K562 (cell line): ENCODE data around the gene NFS1. TPM values are rescaled to one million over a fixed set of nuclear protein-coding genes. Genes with fewer than 3 reads are reported as not detected.

Source experiments
- ATAC-seq: fragments of 200-7000 bp; cut with Tn5 transposase; 3 replicates; pipeline ENCODE4 v1.9.1; 2020; ENCODE audit warnings: moderate library complexity
- BruUV-seq: library from RNA; stranded (reverse); fragments of 400-500 nt; replicated peaks from 2 replicates; lab custom pipeline; 2021; lab: Mats Ljungman, UMichigan
- CTCF ChIA-PET: fragments of 300-600 bp; formaldehyde crosslinking; extraction: SDS; loops from one replicate; lab custom pipeline; 2021; ENCODE audit warnings: low intra/inter-chr PET ratio; lab: Yijun Ruan, JAX
- POLR2A ChIA-PET: fragments of 300-600, 350-650 bp; sonication (Branson Sonifier 250); formaldehyde crosslinking; extraction: SDS; loops from one replicate; lab custom pipeline; 2021; ENCODE audit warnings: antibody characterized with exemption, inconsistent platforms; lab: Yijun Ruan, JAX
- DNase-seq, 4 experiments: peaks; one replicate each; pipeline versions ENCODE4 v3.0.0 to v3.0.0-alpha.2; 2011 to 2018; ENCODE audit warnings: low spot score in 3 of 4, mixed read lengths in 3 of 4; ENCODE audit errors: extremely low read depth in 1 of 4
- FAIRE-seq: peaks from 2 replicates; lab custom pipeline; 2011; peaks lifted over from hg19 to GRCh38; lab: Jason Lieb, UNC
- H2AFZ ChIP-seq: 2 replicates; pipeline ENCODE4 v1.6.0; 2011; ENCODE audit warnings: low read depth, low read length, control low read depth, inconsistent platforms
- H3K27ac ChIP-seq: fragments of 200-600 bp; 3 replicates; pipeline ENCODE4 v1.8.0; 2011; ENCODE audit warnings: low read depth, mild to moderate bottlenecking, control low read depth, inconsistent platforms, low read length, moderate library complexity, mixed read lengths; ENCODE audit errors: extremely low read depth
- H3K27me3 ChIP-seq, 2 experiments: fragments of 300-600 bp in 1 of 2; 2 replicates in 1 of 2; 3 replicates in 1 of 2; pipeline versions ENCODE4 v1.6.0 to v1.8.0; 2011; ENCODE audit warnings: inconsistent platforms in 2 of 2, low read length in 2 of 2, mild to moderate bottlenecking in 1 of 2, mixed read lengths in 1 of 2, moderate library complexity in 1 of 2; ENCODE audit not compliant: control insufficient read depth in 2 of 2, insufficient read depth in 2 of 2
- H3K36me3 ChIP-seq: fragments of 300-600 bp; 3 replicates; pipeline ENCODE4 v1.8.0; 2011; ENCODE audit warnings: mild to moderate bottlenecking, low read length, inconsistent platforms; ENCODE audit not compliant: control insufficient read depth, insufficient read depth
- H3K4me1 ChIP-seq, 2 experiments: fragments of 200-600 bp in 1 of 2; replicated peaks in 1 of 2; 2 replicates in 1 of 2; 3 replicates in 1 of 2; pipeline versions ENCODE4 v1.5.1 to v1.8.0; 2011; ENCODE audit warnings: inconsistent platforms in 2 of 2, low read length in 2 of 2, mild to moderate bottlenecking in 1 of 2, mixed read lengths in 1 of 2, moderate library complexity in 1 of 2; ENCODE audit not compliant: control insufficient read depth in 2 of 2, insufficient read depth in 2 of 2
- H3K4me2 ChIP-seq: 2 replicates; pipeline ENCODE4 v1.6.1; 2011; ENCODE audit warnings: low read length, control low read depth, inconsistent platforms, mixed read lengths; ENCODE audit not compliant: insufficient read depth
- H3K4me3 ChIP-seq: fragments of 200-600 bp; sonication (generic), shearing (Covaris generic); 2 replicates; pipeline ENCODE4 v1.5.1; 2016; ENCODE audit warnings: control low read depth, inconsistent platforms
- H3K79me2 ChIP-seq: fragments of 200-600 bp; 3 replicates; pipeline ENCODE4 v1.8.0; 2011; ENCODE audit warnings: low read length, inconsistent platforms; ENCODE audit not compliant: control insufficient read depth, insufficient read depth
- H3K9ac ChIP-seq, 2 experiments: 2 replicates each; pipeline versions ENCODE4 v1.6.0 to v1.6.1; 2011; ENCODE audit warnings: low read depth in 2 of 2, low read length in 2 of 2, control low read depth in 1 of 2, inconsistent platforms in 1 of 2, mild to moderate bottlenecking in 1 of 2, mixed read lengths in 1 of 2; ENCODE audit not compliant: insufficient read depth in 1 of 2
- H3K9me1 ChIP-seq: one replicate; pipeline ENCODE4 v1.6.0; 2011; ENCODE audit warnings: inconsistent platforms, mild to moderate bottlenecking, low read length, moderate library complexity; ENCODE audit not compliant: control insufficient read depth, insufficient read depth
- H3K9me3 ChIP-seq: replicated peaks from 2 replicates; pipeline ENCODE4 v1.5.1; 2011; ENCODE audit warnings: low read depth, low read length, inconsistent platforms; ENCODE audit not compliant: control insufficient read depth, insufficient read depth
- H4K20me1 ChIP-seq: replicated peaks from 2 replicates; pipeline ENCODE4 v1.6.1; 2011; ENCODE audit warnings: low read length, inconsistent platforms, mixed read lengths; ENCODE audit not compliant: control insufficient read depth, insufficient read depth
- CEBPB ChIP-seq: fragments of 450-650 bp; IDR thresholded peaks from 2 replicates; pipeline ENCODE4 v1.6.1; 2016; ENCODE audit warnings: missing genetic modification characterization, missing compliant biosample characterization
- FOXO4 ChIP-seq: fragments of 450-650 bp; formaldehyde crosslinking; IDR thresholded peaks from 2 replicates; pipeline ENCODE4 v1.4.0; 2020; ENCODE audit warnings: mild to moderate bottlenecking, moderate library complexity
- MNT ChIP-seq, 2 experiments: fragments of 450-650 bp; conservative IDR thresholded peaks; 2 replicates each; pipeline ENCODE4 v1.6.1; 2017; ENCODE audit warnings: mild to moderate bottlenecking in 2 of 2, moderate library complexity in 2 of 2
- MYNN ChIP-seq, 2 experiments: sonication (generic); formaldehyde crosslinking in 1 of 2; IDR thresholded peaks; 2 replicates each; pipeline versions ENCODE4 v1.5.0 to v1.6.1; 2016 to 2020; ENCODE audit warnings: antibody characterized with exemption in 1 of 2, missing genetic modification reagents in 1 of 2
- ZNF431 ChIP-seq: sonication (generic); formaldehyde crosslinking; IDR thresholded peaks from 2 replicates; pipeline ENCODE4 v1.8.0; 2022; ENCODE audit warnings: mild to moderate bottlenecking, missing genetic modification reagents
- ZNF586 ChIP-seq: fragments of 450-650 bp; formaldehyde crosslinking; conservative IDR thresholded peaks from 2 replicates; pipeline ENCODE4 v1.4.0; 2020; ENCODE audit warnings: mild to moderate bottlenecking, moderate library complexity
- WGBS: fragments of 100-300 bp; shearing (Covaris generic); methylation state at CpG from one replicate; pipeline ENCODE4 v1.1.6; 2016; ENCODE audit warnings: low coverage, mixed read lengths; ENCODE audit not compliant: insufficient coverage; ENCODE audit errors: missing lambda C conversion rate; 5-methylcytosine and 5-hydroxymethylcytosine counted together
- in situ Hi-C: fragments of 300-500 bp; cut with MboI; formaldehyde crosslinking; loops from 4 replicates; pipeline ENCODE4 v1.15.0; 2018; ENCODE audit warnings: inconsistent platforms, mixed read lengths
- intact Hi-C: fragments of 100-400 bp; cut with micrococcal nuclease; formaldehyde crosslinking; loops from 2 replicates; pipeline ENCODE4 v1.14.2; 2022
- polyA plus RNA-seq, 8 experiments: library from polyadenylated mRNA; depleted of rRNA in 4 of 8; stranded (reverse) in 5 of 8; unstranded in 3 of 8; fragments of >200 nt; fragmentation: Nextera tagmentation in 2 of 8; fragmentation: Illumina TruSeq in 1 of 8; extraction: Ambion mirVana in 2 of 8; extraction: Trizol in 1 of 8; gene quantifications; 2 replicates each; pipeline versions ENCODE4 v1.2.1 to v1.2.3, GENCODE V29; 2011 to 2014; ENCODE audit warnings: inconsistent platforms in 1 of 8, missing spikeins in 1 of 8
- total RNA-seq, 7 experiments: library from RNA; depleted of rRNA in 6 of 7; stranded (reverse); fragments of >200 nt in 6 of 7; fragmentation: Illumina TruSeq in 2 of 7; extraction: Trizol in 2 of 7; gene quantifications; 2 replicates each; pipeline versions ENCODE4 v1.2.1 to v1.2.3, GENCODE V29; 2011 to 2021; ENCODE audit warnings: low replicate concordance in 1 of 7

Gene NFS1
- total and polyA plus RNA-seq, 9 of the 15 experiments (the other 6 are each of a cell fraction or from before 2014, with no cell fraction given): 11.5 to 84.8 (median 47.1) TPM

GRCh38 chr20:35731469-35731788 is 32.3 kb upstream of the NFS1 start:
- no peaks in the 10 kb centered on the region for H3K9me3 ChIP-seq
- no peak overlapping the region for H3K27ac ChIP-seq
- no peak overlapping the region for H3K9ac ChIP-seq
- DNase-seq: no peak
- 90% methylated on average over 2 of the region's 2 CpGs for WGBS
- no peak overlapping the region for H3K4me2 ChIP-seq
- CTCF ChIA-PET: no interaction called here
- H3K79me2 ChIP-seq: peaks cover 95% of the 10 kb centered on the region
- H3K27me3 ChIP-seq: no peaks in the 10 kb centered on the region
- peaks cover 0 to 2% of the 10 kb centered on the region in 2 experiments; a peak in 2 of 5 replicates for H3K4me1 ChIP-seq
- in situ Hi-C loops (no loop called here), intact Hi-C loops (no loop called here)
- peaks cover 44% of the 10 kb centered on the region for H4K20me1 ChIP-seq
- no peak for ATAC-seq
- no TSS peak for BruUV-seq
- peaks cover 98% of the 10 kb centered on the region for H3K36me3 ChIP-seq
- POLR2A ChIA-PET: interaction anchor here (0.9 to 7.4 kb wide), 7 partner anchors 8 to 153 kb away, joined by 3 to 99 read pairs (median 7); partner anchors contain the start of gene RBM39
- TF ChIP-seq FOXO4 (CRISPR knock-in tag) (0 out of 2 replicates have a peak, but pooled peaks have one; percentile 34), MYNN (IDR thresholded peaks at IDR 0.05) (no peak), MYNN (CRISPR knock-in tag; IDR thresholded peaks at IDR 0.05) (no peak), ZNF586 (CRISPR knock-in tag) (0 out of 2 replicates have a peak, but pooled peaks have one; percentile 15), ZNF431 (CRISPR knock-in tag) (no peak), MNT (conservative IDR thresholded peaks at IDR 0.05) (0 out of 4 replicates have a peak, but pooled peaks of 1 of the 2 experiments have one; percentile 23), CEBPB (tag) (no peak)
- H3K9me1 ChIP-seq: no peaks in the 10 kb centered on the region
- H3K4me3 ChIP-seq: no peak overlapping the region
- no peak overlapping the region for H2AFZ ChIP-seq
- no peak for FAIRE-seq
